ENCODE measurements around the gene NRSN2. TPM values are rescaled to one million over a fixed set of nuclear protein-coding genes. Genes with fewer than 3 reads are reported as not detected.
A peak's percentile ranks its signal among the peaks of the same experiment; 100 is the strongest.

NRSN2 gene
- total RNA-seq, 4 donors from 2014 or later, result 3.7 to 13.8 (median 7.2) TPM

DNA sequence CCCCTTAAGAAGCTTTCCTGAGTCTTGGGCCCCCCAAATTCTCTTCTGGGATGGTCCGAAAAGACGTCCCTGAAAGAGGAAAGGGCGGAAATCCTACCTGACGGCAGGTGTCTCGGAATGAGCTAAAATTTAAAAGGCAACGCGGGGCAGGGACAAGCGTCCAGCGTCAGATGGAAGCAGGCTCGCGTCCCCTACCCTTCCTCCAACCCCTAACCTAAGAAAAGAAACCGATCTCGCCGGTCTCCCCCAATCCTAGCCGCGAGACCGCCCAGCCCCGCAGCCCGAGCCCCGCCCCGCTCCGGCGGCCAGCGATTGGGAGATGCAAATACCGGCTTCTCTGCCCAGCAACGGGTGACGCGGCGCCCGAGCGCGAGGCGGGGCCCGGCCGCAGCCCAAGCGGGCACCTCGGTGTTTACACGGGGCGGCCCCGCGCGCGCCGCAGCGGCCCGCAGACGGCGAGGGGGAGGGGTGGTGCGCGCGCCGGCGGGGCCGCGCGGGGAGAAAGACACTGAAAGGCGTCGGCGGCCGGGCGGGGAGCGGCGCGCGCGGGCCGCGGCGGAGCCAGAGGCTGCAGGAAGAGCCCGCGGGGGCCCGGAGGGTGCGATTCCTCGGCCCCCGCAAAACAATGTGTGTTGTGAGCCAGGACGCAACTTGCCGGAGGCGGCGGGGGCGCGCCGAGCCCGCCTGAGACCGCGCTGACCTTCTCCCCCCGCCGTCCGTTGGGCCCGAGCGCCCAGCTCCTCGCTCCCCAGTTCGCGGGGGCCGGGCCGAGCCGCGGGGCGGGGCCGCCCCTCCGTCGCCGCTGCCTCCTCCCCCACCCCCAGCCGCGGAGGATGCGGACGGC, 21.6 kb upstream of the NRSN2 start, which contains the start of gene SOX12:
TSS of gene SOX12 (plus strand) at position 508 of the 844 bp plus-strand sequence. CDS start 373 bp downstream, outside the sequence.
- peaks cover 0 to 6% (median 0%) of the 10 kb centered on the region in 4 donors for H3K27me3 ChIP-seq
- H3K4me3 ChIP-seq, result peak within 1 kb of the TSS; percentile 67 to 95 (median 76)
- peak; percentile 62 for DNase-seq
- intact Hi-C loops (cut with DNase I), result no loop called here
- 0% methylated on average over 12 of the region's 106 CpGs; no CpG with 5 or more reads in 1 of the 2 donors for WGBS, 2 donors
- TF ChIP-seq POLR2A (IDR thresholded peaks at IDR 0.05) (peak in 2 of 4 donors; percentile 42 to 55), CTCF (IDR thresholded peaks at IDR 0.05) (peak in 1 of 6 experiments; percentile 3)
- peak within 1 kb of the TSS; percentile 89 to 98 (median 96) for H3K27ac ChIP-seq
- peaks cover 0 to 3% (median 0%) of the 10 kb centered on the region in 3 donors for H3K36me3 ChIP-seq
- H3K9me3 ChIP-seq, result no peaks in the 10 kb centered on the region
- H3K4me1 ChIP-seq, result peaks cover 32 to 75% (median 42%) of the 10 kb centered on the region in 3 donors

DNA sequence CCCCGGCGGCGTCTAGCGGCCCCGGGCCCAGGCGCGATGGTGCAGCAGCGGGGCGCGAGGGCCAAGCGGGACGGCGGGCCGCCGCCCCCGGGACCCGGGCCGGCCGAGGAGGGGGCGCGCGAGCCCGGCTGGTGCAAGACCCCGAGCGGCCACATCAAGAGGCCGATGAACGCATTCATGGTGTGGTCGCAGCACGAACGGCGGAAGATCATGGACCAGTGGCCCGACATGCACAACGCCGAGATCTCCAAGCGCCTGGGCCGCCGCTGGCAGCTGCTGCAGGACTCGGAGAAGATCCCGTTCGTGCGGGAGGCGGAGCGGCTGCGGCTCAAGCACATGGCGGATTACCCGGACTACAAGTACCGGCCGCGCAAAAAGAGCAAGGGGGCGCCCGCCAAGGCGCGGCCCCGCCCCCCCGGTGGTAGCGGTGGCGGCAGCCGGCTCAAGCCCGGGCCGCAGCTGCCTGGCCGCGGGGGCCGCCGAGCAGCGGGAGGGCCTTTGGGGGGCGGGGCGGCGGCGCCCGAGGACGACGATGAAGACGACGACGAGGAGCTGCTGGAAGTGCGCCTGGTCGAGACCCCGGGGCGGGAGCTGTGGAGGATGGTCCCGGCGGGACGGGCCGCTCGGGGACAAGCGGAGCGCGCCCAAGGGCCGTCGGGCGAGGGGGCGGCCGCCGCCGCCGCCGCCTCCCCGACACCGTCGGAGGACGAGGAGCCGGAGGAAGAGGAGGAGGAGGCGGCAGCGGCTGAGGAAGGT, 20.8 kb upstream of the NRSN2 start:
- Histone ChIP-seq H3K27me3 (peaks cover 0 to 6% (median 0%) of the 10 kb centered on the region in 4 donors), H3K27ac (peak overlapping the region; percentile 83 to 98 (median 94)), H3K4me1 (peaks cover 34 to 83% (median 48%) of the 10 kb centered on the region in 3 donors), H3K9me3 (no peaks in the 10 kb centered on the region), H3K36me3 (no peaks in the 10 kb centered on the region), H3K4me3 (peak overlapping the region; percentile 67 to 95 (median 76))
- 0 to 1% methylated on average over 1 to 24 of the region's 103 CpGs for WGBS, 2 donors
- TF ChIP-seq POLR2A (IDR thresholded peaks at IDR 0.05), result no peak
- no peak for TF ChIP-seq CTCF (IDR thresholded peaks at IDR 0.05)
- intact Hi-C loops (cut with DNase I), result no loop called here
- no peak for DNase-seq

DNA sequence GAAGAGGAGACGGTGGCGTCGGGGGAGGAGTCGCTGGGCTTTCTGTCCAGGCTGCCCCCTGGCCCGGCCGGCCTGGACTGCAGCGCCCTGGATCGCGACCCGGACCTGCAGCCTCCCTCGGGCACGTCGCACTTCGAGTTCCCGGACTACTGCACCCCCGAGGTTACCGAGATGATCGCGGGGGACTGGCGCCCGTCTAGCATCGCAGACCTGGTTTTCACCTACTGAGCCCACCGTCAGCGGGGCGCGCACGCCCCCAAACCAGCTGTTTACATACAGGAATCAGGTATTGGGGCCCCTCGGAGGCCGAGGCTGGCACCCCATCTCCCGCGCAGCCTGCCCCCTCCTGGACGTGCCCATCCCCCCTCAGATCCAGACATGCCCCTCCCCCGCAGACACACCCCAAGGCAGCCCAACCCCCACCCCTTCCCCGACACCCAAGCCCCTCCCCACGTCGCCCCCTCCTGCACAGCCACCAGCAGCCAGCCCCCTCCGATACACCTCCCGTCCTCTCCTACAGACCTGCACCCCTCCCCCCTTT, 20.2 kb upstream of the NRSN2 start:
- intact Hi-C loops (cut with DNase I), result no loop called here
- Histone ChIP-seq H3K4me1 (peaks cover 34 to 83% (median 48%) of the 10 kb centered on the region in 3 donors), H3K27ac (peak overlapping the region; percentile 83 to 98 (median 94)), H3K9me3 (no peaks in the 10 kb centered on the region), H3K36me3 (no peaks in the 10 kb centered on the region), H3K27me3 (peaks cover 0 to 6% (median 0%) of the 10 kb centered on the region in 4 donors), H3K4me3 (peak overlapping the region; percentile 67 to 95 (median 76))
- no peak for DNase-seq
- no peak for TF ChIP-seq CTCF (IDR thresholded peaks at IDR 0.05)
- no peak for TF ChIP-seq POLR2A (IDR thresholded peaks at IDR 0.05)
- 0 to 3% methylated on average over 19 to 26 of the region's 38 CpGs for WGBS, 2 donors

GRCh38 chr20:327186-328026, 19.5 kb upstream of the NRSN2 start:
- no peaks in the 10 kb centered on the region for H3K9me3 ChIP-seq
- H3K4me3 ChIP-seq, result peak overlapping the region; percentile 67 to 95 (median 76)
- intact Hi-C loops (cut with DNase I), result no loop called here
- H3K36me3 ChIP-seq, result no peaks in the 10 kb centered on the region
- TF ChIP-seq CTCF (IDR thresholded peaks at IDR 0.05) (no peak), POLR2A (IDR thresholded peaks at IDR 0.05) (peak in 2 of 4 donors; percentile 10 to 34)
- H3K27me3 ChIP-seq, result peaks cover 0 to 6% (median 0%) of the 10 kb centered on the region in 4 donors
- WGBS, 2 donors, result 0 to 24% methylated on average over 2 to 6 of the region's 47 CpGs
- H3K27ac ChIP-seq, result peak overlapping the region; percentile 83 to 98 (median 94)
- H3K4me1 ChIP-seq, result peaks cover 34 to 79% (median 48%) of the 10 kb centered on the region in 3 donors
- peak; percentile 54 for DNase-seq
